Measurements from ENCODE around the gene GRM3. TPM values are rescaled to one million over a fixed set of nuclear protein-coding genes. Genes with fewer than 3 reads are reported as not detected.

The GRM3 gene
- total RNA-seq, 2 donors from 2014 or later = not detected

- TF ChIP-seq CTCF (IDR thresholded peaks at IDR 0.05) = no peak
- H3K27ac ChIP-seq = no peak overlapping the region
Observed at GRCh38 chr7:86778271-86778670, 134.6 kb downstream of the GRM3 start.

GRCh38 chr7:86784765-86785164, 141.1 kb downstream of the GRM3 start:
- no peaks in the 10 kb centered on the region for H3K27me3 ChIP-seq
- H3K9me3 ChIP-seq = no peaks in the 10 kb centered on the region
- no peaks in the 10 kb centered on the region for H3K36me3 ChIP-seq
- H3K4me3 ChIP-seq = no peak overlapping the region
- no peak overlapping the region for H3K27ac ChIP-seq
- no peak for DNase-seq (ENCODE audit: low spot score)
- H3K4me1 ChIP-seq = no peaks in the 10 kb centered on the region
- no peak for TF ChIP-seq CTCF (IDR thresholded peaks at IDR 0.05)

More at GRCh38 chr7:86778271-86778670, 134.6 kb downstream of the GRM3 start:
- no peak for DNase-seq (ENCODE audit: low spot score)
- H3K27me3 ChIP-seq = no peaks in the 10 kb centered on the region
- H3K4me3 ChIP-seq = no peak overlapping the region
- no peaks in the 10 kb centered on the region for H3K36me3 ChIP-seq
- no peaks in the 10 kb centered on the region for H3K9me3 ChIP-seq
- no peaks in the 10 kb centered on the region for H3K4me1 ChIP-seq

DNA sequence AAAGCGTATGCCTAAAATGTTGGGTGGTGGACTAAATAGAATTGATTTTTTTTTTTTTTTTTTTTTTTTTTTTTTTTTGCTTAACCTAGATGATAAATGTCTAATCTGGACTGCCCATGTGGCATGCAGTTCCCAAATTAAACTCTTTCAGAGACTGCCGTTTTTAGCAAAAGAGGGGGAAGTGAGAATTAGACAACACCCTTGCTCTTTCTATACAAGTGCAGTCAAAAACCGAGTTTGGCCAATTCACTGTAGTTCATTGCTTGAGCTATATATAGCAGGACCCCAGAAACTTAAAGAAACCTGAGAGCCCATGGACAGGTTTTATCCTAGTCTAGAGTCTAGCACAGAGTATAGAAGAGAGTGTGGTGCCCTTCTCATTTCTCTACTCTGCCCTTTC, 141.9 kb downstream of the GRM3 start:
- TF ChIP-seq CTCF (IDR thresholded peaks at IDR 0.05) = no peak
- no peak overlapping the region for H3K27ac ChIP-seq
- no peak overlapping the region for H3K4me3 ChIP-seq
- H3K9me3 ChIP-seq = no peaks in the 10 kb centered on the region
- no peaks in the 10 kb centered on the region for H3K4me1 ChIP-seq
- no peak for DNase-seq (ENCODE audit: low spot score)
- H3K27me3 ChIP-seq = no peaks in the 10 kb centered on the region
- no peaks in the 10 kb centered on the region for H3K36me3 ChIP-seq

GRCh38 chr7:86786376-86786775, 142.7 kb downstream of the GRM3 start:
- Histone ChIP-seq H3K9me3 (no peaks in the 10 kb centered on the region), H3K36me3 (no peaks in the 10 kb centered on the region), H3K27me3 (no peaks in the 10 kb centered on the region), H3K4me3 (no peak overlapping the region), H3K27ac (no peak overlapping the region), H3K4me1 (no peaks in the 10 kb centered on the region)
- TF ChIP-seq CTCF (IDR thresholded peaks at IDR 0.05) = no peak
- DNase-seq (ENCODE audit: low spot score) = no peak

GRCh38 chr7:86788948-86789347, 145.2 kb downstream of the GRM3 start:
- no peaks in the 10 kb centered on the region for H3K36me3 ChIP-seq
- no peaks in the 10 kb centered on the region for H3K9me3 ChIP-seq
- no peaks in the 10 kb centered on the region for H3K4me1 ChIP-seq
- no peak overlapping the region for H3K4me3 ChIP-seq
- no peak for TF ChIP-seq CTCF (IDR thresholded peaks at IDR 0.05)
- H3K27ac ChIP-seq = no peak overlapping the region
- DNase-seq (ENCODE audit: low spot score) = no peak
- H3K27me3 ChIP-seq = no peaks in the 10 kb centered on the region

DNA sequence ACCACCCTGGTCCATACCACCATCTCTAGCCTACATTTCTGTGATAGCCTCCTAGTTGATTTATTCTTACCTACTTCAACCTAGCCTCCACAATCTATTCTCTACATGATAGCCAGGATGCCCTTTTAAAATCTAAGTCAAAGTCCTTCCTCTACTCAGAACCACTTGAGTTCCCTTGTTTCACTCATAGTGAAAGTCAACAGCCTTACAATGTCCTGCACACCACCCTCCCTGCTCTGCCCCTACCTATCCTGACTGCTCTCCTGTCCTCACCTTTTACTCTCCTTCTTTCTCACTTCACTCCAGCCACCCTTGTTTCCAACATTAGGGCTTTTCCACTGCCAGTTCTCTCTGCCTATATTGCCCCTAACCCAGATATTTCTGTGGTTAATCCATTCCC, 146.7 kb downstream of the GRM3 start:
- TF ChIP-seq CTCF (IDR thresholded peaks at IDR 0.05) = no peak
- DNase-seq (ENCODE audit: low spot score) = no peak
- no peaks in the 10 kb centered on the region for H3K9me3 ChIP-seq
- no peaks in the 10 kb centered on the region for H3K36me3 ChIP-seq
- H3K27ac ChIP-seq = no peak overlapping the region
- no peaks in the 10 kb centered on the region for H3K4me1 ChIP-seq
- no peaks in the 10 kb centered on the region for H3K27me3 ChIP-seq
- H3K4me3 ChIP-seq = no peak overlapping the region

All from right atrium auricular region (tissue), 2 donors.